Measurements from ENCODE around the gene MRPL58.
"Not testable (repeated sequence)": the region's sequence is repeated elsewhere in the genome, so short reads cannot be mapped to it uniquely, and the experiment has no call there.

MRPL58 gene

DNA sequence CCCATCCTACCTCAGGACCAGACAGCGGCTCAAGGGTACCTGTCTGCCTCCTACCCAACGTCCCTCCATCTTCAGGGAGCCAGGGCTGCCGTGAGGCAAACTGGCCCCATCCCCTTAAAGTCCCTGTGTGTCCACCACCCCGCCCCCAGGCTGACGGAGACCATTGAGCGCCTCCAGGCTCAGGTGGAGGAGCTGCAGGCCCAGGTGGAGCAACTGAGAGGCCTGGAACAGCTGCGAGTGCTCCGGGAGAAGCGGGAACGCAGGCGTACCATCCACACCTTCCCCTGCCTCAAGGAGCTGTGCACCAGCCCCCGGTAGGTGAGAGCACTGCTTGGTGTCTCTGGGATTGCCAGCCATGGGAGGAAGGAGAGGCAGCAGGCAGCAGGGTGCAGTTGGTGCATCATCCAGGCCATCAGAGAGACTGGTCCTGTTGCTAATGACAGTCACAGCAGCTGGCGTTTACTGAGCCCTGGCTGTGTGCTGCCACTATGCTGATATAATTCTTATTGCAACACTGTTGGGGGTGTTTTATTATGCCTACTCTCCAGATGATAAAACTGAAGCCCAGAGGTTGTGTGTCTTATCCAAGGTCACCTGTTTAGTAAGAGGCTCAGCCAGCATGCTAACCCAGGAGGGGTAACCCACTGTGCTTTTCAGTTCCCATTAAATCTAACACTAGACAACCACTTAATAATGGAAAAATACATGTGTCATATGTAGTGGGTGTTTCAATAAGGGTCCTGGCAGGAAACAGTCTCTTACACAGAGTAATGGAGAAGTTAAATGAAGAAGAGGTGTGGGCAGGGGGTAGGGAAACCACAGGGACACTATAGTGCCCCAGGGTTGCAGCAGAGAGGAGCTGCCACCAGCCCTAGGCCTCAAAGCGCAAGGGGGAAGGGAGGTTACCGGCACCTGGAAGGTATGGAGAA lies 10.3 kb upstream of the MRPL58 start:
- H3K36me3 ChIP-seq (replicated peaks): peaks cover 56% of the 10 kb centered on the region
- H3K27me3 ChIP-seq (replicated peaks): no peaks in the 10 kb centered on the region
- H3K4me3 ChIP-seq (ENCODE audit: low read depth, low read length): no peak overlapping the region
- no peak overlapping the region for H3K27ac ChIP-seq
- no peak for DNase-seq
- TF ChIP-seq, protein P1, sequence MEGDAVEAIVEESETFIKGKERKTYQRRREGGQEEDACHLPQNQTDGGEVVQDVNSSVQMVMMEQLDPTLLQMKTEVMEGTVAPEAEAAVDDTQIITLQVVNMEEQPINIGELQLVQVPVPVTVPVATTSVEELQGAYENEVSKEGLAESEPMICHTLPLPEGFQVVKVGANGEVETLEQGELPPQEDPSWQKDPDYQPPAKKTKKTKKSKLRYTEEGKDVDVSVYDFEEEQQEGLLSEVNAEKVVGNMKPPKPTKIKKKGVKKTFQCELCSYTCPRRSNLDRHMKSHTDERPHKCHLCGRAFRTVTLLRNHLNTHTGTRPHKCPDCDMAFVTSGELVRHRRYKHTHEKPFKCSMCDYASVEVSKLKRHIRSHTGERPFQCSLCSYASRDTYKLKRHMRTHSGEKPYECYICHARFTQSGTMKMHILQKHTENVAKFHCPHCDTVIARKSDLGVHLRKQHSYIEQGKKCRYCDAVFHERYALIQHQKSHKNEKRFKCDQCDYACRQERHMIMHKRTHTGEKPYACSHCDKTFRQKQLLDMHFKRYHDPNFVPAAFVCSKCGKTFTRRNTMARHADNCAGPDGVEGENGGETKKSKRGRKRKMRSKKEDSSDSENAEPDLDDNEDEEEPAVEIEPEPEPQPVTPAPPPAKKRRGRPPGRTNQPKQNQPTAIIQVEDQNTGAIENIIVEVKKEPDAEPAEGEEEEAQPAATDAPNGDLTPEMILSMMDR (IDR thresholded peaks at IDR 0.05; ENCODE audit: low read depth, low read length, missing control alignments): no peak
- in situ Hi-C loops (cut with HindIII; ENCODE audit: low pct_ligation_motif_present, low sequenced_read_pairs): no loop called here

DNA sequence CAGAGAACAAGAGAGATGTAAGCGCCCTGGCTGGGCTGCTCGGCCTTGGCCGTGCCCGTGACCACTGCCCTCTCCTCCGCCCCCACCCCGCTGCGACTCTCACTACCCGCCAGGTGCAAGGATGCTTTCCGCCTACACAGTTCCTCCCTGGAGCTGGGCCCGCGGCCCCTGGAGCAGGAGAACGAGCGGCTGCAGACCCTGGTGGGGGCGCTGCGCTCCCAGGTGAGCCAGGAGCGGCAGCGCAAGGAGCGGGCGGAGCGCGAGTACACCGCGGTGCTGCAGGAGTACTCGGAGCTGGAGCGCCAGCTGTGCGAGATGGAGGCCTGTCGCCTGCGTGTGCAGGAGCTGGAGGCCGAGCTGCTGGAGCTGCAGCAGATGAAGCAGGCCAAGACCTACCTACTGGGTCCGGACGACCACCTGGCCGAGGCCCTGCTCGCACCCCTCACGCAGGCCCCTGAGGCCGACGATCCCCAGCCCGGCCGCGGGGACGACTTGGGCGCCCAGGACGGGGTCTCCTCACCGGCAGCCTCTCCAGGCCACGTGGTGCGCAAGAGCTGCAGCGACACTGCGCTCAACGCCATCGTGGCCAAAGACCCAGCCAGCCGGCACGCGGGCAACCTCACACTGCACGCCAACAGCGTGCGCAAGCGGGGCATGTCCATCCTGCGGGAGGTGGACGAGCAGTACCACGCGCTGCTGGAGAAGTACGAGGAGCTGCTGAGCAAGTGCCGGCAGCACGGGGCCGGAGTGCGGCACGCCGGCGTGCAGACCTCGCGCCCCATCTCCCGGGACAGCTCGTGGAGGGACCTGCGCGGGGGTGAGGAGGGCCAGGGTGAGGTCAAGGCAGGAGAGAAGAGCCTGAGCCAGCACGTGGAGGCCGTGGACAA lies 9.2 kb upstream of the MRPL58 start:
- TF ChIP-seq, protein P1 (IDR thresholded peaks at IDR 0.05; ENCODE audit: low read depth, low read length, missing control alignments): no peak
- Histone ChIP-seq H3K36me3 (replicated peaks) (peaks cover 56% of the 10 kb centered on the region), H3K27me3 (replicated peaks) (no peaks in the 10 kb centered on the region), H3K27ac (no peak overlapping the region), H3K4me3 (ENCODE audit: low read depth, low read length) (no peak overlapping the region)
- in situ Hi-C loops (cut with HindIII; ENCODE audit: low pct_ligation_motif_present, low sequenced_read_pairs): no loop called here
- DNase-seq: no peak

GRCh38 chr17:75003957-75004355 lies 8.5 kb upstream of the MRPL58 start:
- H3K27me3 ChIP-seq (replicated peaks): no peaks in the 10 kb centered on the region
- no peak overlapping the region for H3K4me3 ChIP-seq (ENCODE audit: low read depth, low read length)
- in situ Hi-C loops (cut with HindIII; ENCODE audit: low pct_ligation_motif_present, low sequenced_read_pairs): no loop called here
- no peak for DNase-seq
- peaks cover 56% of the 10 kb centered on the region for H3K36me3 ChIP-seq (replicated peaks)
- TF ChIP-seq, protein P1 (IDR thresholded peaks at IDR 0.05; ENCODE audit: low read depth, low read length, missing control alignments): no peak
- no peak overlapping the region for H3K27ac ChIP-seq

- Histone ChIP-seq H3K27ac (no peak overlapping the region), H3K4me3 (ENCODE audit: low read depth, low read length) (no peak overlapping the region), H3K36me3 (replicated peaks) (peaks cover 55% of the 10 kb centered on the region), H3K27me3 (replicated peaks) (no peaks in the 10 kb centered on the region)
- TF ChIP-seq, protein P1 (IDR thresholded peaks at IDR 0.05; ENCODE audit: low read depth, low read length, missing control alignments): no peak
- in situ Hi-C loops (cut with HindIII; ENCODE audit: low pct_ligation_motif_present, low sequenced_read_pairs): no loop called here
- no peak for DNase-seq
These were observed 8.1 kb upstream of the MRPL58 start for GRCh38 chr17:75004371-75004770.

DNA sequence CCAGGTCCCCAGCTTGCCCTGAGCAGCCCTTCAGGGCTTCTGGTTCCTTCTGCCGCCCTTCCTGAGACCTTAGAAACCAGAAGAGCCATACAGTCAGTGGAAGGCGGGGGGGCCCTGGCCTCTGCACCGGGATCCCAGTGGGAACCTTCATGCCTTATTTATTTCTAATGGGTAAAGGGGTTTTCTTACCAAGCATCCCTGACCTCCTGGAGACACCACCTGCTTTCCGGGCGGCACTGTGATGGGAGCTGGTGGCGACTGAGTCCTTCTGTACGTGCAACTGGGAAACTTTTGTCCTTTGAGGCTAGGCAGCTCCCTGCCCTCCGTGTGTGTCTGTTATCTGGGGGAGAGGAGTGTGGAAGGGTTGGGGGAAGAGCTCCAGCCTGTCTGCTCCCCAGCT lies 7.2 kb upstream of the MRPL58 start:
- no peak for DNase-seq
- Histone ChIP-seq H3K27ac (no peak overlapping the region), H3K4me3 (ENCODE audit: low read depth, low read length) (no peak overlapping the region), H3K36me3 (replicated peaks) (peaks cover 47% of the 10 kb centered on the region), H3K27me3 (replicated peaks) (no peaks in the 10 kb centered on the region)
- in situ Hi-C loops (cut with HindIII; ENCODE audit: low pct_ligation_motif_present, low sequenced_read_pairs): no loop called here
- TF ChIP-seq, protein P1 (IDR thresholded peaks at IDR 0.05; ENCODE audit: low read depth, low read length, missing control alignments): no peak

DNA sequence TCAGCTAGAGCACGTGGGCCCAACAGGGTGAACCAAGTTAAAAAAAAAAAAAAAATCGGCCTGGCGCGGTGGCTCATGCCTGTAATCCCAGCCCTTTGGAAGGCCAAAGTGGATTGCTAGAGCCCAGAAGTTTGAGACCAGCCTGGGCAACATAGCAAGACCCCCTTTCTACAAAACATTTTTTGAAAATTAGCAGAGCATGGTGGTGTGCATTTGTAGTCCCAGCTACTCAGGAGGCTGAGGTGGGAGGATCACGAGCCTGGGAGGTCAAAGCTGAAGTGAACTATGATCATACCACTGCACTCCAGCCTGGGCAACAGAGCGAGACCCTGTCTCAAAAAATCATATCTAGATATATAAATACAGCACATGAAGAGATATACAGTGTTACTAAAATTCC lies 6.4 kb upstream of the MRPL58 start:
- H3K36me3 ChIP-seq (replicated peaks): peaks cover 44% of the 10 kb centered on the region
- in situ Hi-C loops (cut with HindIII; ENCODE audit: low pct_ligation_motif_present, low sequenced_read_pairs); H3K27me3 ChIP-seq (replicated peaks); DNase-seq; H3K27ac ChIP-seq; H3K4me3 ChIP-seq (ENCODE audit: low read depth, low read length): not testable (repeated sequence)

Measured in brain microvascular endothelial cell (primary cell).